Measurements from ENCODE around the gene CDH4.

Gene CDH4

DNA sequence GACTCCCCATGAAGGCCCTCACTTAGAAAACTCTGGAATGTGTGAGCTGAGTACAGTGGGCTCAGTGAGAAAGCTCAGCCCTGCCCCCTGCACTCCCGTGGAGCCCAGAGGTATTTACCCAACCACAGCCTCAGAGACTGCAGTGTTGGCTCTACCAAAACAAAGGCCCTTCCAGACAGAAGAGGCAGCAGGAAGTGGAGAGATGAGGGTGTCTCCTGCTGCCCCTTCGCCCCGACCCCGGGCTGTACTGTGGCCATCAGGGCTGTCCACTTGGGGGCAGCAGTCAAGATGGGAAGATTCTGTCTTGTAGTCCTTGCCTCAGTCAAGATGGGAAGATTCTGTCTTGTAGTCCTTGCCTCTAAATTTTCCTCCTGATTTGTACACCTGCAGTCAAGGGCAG is 472.3 kb downstream of the CDH4 start:
- Histone ChIP-seq H3K36me3 (ENCODE audit: control insufficient read depth, insufficient read depth, low read length) (no peaks in the 10 kb centered on the region), H3K9me3 (ENCODE audit: control insufficient read depth, insufficient read depth, low read length) (no peaks in the 10 kb centered on the region), H3K4me1 (ENCODE audit: control insufficient read depth, insufficient read depth, low read length) (peaks cover 8% of the 10 kb centered on the region), H3K4me3 (ENCODE audit: low read depth, low read length) (no peak overlapping the region), H3K9ac (ENCODE audit: low read depth, low read length) (no peak overlapping the region), H3K27me3 (ENCODE audit: control insufficient read depth, insufficient read depth, low read length) (0 out of 2 replicates have a peak, but pooled peaks cover 1% of the 10 kb centered on the region), H3K27ac (ENCODE audit: low read depth, low read length) (no peak overlapping the region)

DNA sequence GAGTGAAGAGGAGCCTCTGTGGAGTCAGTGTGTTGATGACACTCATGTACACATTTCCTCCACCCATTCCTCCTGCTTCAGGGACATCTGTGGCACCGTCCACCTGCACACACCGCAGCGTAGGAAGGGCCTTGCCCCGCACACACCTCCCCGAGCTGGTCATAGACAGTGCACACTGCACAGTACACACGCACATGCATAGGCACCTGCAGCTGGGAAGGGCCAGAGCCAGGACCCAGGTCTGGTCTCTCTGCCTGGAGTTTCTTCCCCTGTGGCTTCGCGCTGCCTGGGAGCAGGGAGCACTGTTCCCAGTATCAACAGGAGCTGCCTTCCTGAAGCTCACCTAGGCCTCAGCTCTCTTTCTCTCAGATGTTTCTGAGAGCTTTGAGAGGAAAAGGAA is 473.1 kb downstream of the CDH4 start:
- Histone ChIP-seq H3K27ac (ENCODE audit: low read depth, low read length) (no peak overlapping the region), H3K27me3 (ENCODE audit: control insufficient read depth, insufficient read depth, low read length) (no peaks in the 10 kb centered on the region), H3K9me3 (ENCODE audit: control insufficient read depth, insufficient read depth, low read length) (no peaks in the 10 kb centered on the region), H3K9ac (ENCODE audit: low read depth, low read length) (no peak overlapping the region), H3K4me1 (ENCODE audit: control insufficient read depth, insufficient read depth, low read length) (no peaks in the 10 kb centered on the region; the same call in 1 of the 2 replicates), H3K4me3 (ENCODE audit: low read depth, low read length) (no peak overlapping the region), H3K36me3 (ENCODE audit: control insufficient read depth, insufficient read depth, low read length) (no peaks in the 10 kb centered on the region)

GRCh38 chr20:61725966-61726365 is 473.9 kb downstream of the CDH4 start:
- no peaks in the 10 kb centered on the region for H3K27me3 ChIP-seq (ENCODE audit: control insufficient read depth, insufficient read depth, low read length)
- H3K4me3 ChIP-seq (ENCODE audit: low read depth, low read length): no peak overlapping the region
- no peak overlapping the region for H3K9ac ChIP-seq (ENCODE audit: low read depth, low read length)
- no peak overlapping the region for H3K27ac ChIP-seq (ENCODE audit: low read depth, low read length)
- no peaks in the 10 kb centered on the region for H3K9me3 ChIP-seq (ENCODE audit: control insufficient read depth, insufficient read depth, low read length)
- H3K4me1 ChIP-seq (ENCODE audit: control insufficient read depth, insufficient read depth, low read length): no peaks in the 10 kb centered on the region
- H3K36me3 ChIP-seq (ENCODE audit: control insufficient read depth, insufficient read depth, low read length): no peaks in the 10 kb centered on the region

DNA sequence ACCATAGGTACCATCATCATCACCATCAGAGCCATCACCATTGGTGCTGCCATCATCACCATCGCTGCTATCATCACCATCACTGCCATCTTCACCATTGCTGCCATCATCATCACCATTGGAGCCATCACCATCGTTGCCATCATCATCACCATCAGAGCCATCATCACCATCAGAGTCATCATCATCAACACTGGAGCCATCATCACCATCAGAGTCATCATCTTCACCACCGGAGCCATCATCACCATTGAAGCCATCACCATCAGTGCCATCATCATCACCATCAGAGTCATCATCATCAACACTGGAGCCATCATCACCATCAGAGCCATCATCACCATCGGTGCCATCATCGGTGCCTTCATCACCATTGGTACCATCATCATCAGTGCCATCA is 474.9 kb downstream of the CDH4 start:
- Histone ChIP-seq H3K27me3 (ENCODE audit: control insufficient read depth, insufficient read depth, low read length) (no peaks in the 10 kb centered on the region), H3K36me3 (ENCODE audit: control insufficient read depth, insufficient read depth, low read length) (no peaks in the 10 kb centered on the region), H3K4me1 (ENCODE audit: control insufficient read depth, insufficient read depth, low read length) (no peaks in the 10 kb centered on the region), H3K9me3 (ENCODE audit: control insufficient read depth, insufficient read depth, low read length) (no peaks in the 10 kb centered on the region), H3K27ac (ENCODE audit: low read depth, low read length) (no peak overlapping the region), H3K4me3 (ENCODE audit: low read depth, low read length) (no peak overlapping the region), H3K9ac (ENCODE audit: low read depth, low read length) (no peak overlapping the region)

DNA sequence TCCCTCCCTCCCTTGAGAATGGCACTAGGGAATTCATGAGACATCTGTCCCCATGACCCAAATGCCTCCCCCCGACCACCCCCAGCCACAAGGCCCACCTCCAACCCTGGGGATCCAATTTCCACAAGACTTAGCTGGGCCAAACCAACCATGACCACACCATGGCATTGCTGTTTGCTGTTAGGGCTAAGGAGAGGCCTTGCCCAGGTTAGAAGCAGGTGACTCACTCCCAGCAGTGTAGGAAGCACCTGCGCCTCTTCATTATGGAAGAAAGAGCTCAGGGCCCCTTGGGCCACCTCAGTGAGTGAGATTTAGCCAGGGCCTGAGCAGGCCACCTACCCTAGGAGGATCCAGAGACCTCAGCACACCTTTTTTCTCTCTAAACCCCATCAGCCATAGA is 475.7 kb downstream of the CDH4 start:
- Histone ChIP-seq H3K27me3 (ENCODE audit: control insufficient read depth, insufficient read depth, low read length) (no peaks in the 10 kb centered on the region), H3K4me3 (ENCODE audit: low read depth, low read length) (no peak overlapping the region), H3K9me3 (ENCODE audit: control insufficient read depth, insufficient read depth, low read length) (no peaks in the 10 kb centered on the region), H3K9ac (ENCODE audit: low read depth, low read length) (no peak overlapping the region), H3K36me3 (ENCODE audit: control insufficient read depth, insufficient read depth, low read length) (no peaks in the 10 kb centered on the region), H3K27ac (ENCODE audit: low read depth, low read length) (no peak overlapping the region), H3K4me1 (ENCODE audit: control insufficient read depth, insufficient read depth, low read length) (no peaks in the 10 kb centered on the region)

GRCh38 chr20:61728326-61728725 is 476.3 kb downstream of the CDH4 start:
- no peak overlapping the region for H3K4me3 ChIP-seq (ENCODE audit: low read depth, low read length)
- no peaks in the 10 kb centered on the region for H3K4me1 ChIP-seq (ENCODE audit: control insufficient read depth, insufficient read depth, low read length)
- H3K9me3 ChIP-seq (ENCODE audit: control insufficient read depth, insufficient read depth, low read length): no peaks in the 10 kb centered on the region
- H3K27ac ChIP-seq (ENCODE audit: low read depth, low read length): no peak overlapping the region
- H3K9ac ChIP-seq (ENCODE audit: low read depth, low read length): no peak overlapping the region
- H3K36me3 ChIP-seq (ENCODE audit: control insufficient read depth, insufficient read depth, low read length): no peaks in the 10 kb centered on the region
- H3K27me3 ChIP-seq (ENCODE audit: control insufficient read depth, insufficient read depth, low read length): no peaks in the 10 kb centered on the region

- Histone ChIP-seq H3K9ac (ENCODE audit: low read depth, low read length) (no peak overlapping the region), H3K9me3 (ENCODE audit: control insufficient read depth, insufficient read depth, low read length) (no peaks in the 10 kb centered on the region), H3K36me3 (ENCODE audit: control insufficient read depth, insufficient read depth, low read length) (no peaks in the 10 kb centered on the region), H3K27ac (ENCODE audit: low read depth, low read length) (no peak overlapping the region), H3K4me3 (ENCODE audit: low read depth, low read length) (no peak overlapping the region), H3K27me3 (ENCODE audit: control insufficient read depth, insufficient read depth, low read length) (no peaks in the 10 kb centered on the region), H3K4me1 (ENCODE audit: control insufficient read depth, insufficient read depth, low read length) (no peaks in the 10 kb centered on the region)
These were observed 477.0 kb downstream of the CDH4 start for GRCh38 chr20:61728786-61729770.

DNA sequence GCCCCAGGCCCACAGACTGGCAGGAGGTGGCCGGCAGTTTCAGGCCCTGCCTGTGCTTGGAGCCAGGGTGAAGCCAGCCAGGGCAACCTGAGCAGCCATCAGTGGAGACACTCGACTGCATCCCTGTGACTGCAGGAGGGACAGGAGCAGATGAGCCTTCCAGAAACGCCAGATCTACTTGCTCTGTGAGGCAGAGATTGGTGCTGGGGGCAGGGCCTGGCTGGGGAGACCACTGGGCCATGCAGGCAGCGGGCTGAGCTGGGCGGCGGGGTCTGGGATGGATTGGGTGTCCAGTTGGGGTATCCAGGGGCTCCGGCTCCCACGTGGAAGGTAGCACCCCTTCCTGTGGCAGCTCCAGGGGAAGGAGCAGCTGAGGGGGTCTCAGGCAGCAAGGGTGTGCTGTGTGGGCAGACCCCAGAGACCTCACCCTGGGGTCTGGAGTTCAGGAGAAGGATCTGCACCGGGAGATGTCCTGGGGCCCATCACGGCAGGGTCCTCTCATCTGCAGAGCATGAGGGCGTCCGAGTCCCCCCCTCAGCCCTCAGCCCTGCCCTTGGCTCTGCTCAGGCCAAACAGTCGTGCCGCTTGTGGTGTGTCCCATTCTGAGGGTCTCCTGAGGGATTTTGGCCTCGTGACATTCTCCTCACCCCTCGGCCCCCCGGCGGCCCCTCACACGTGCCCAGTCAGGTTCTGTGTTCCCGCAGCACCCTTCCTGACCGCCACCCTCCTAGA is 478.7 kb downstream of the CDH4 start:
- H3K27me3 ChIP-seq (ENCODE audit: control insufficient read depth, insufficient read depth, low read length): no peaks in the 10 kb centered on the region
- H3K4me3 ChIP-seq (ENCODE audit: low read depth, low read length): no peak overlapping the region
- H3K36me3 ChIP-seq (ENCODE audit: control insufficient read depth, insufficient read depth, low read length): no peaks in the 10 kb centered on the region
- H3K9ac ChIP-seq (ENCODE audit: low read depth, low read length): no peak overlapping the region
- no peaks in the 10 kb centered on the region for H3K4me1 ChIP-seq (ENCODE audit: control insufficient read depth, insufficient read depth, low read length)
- H3K9me3 ChIP-seq (ENCODE audit: control insufficient read depth, insufficient read depth, low read length): no peaks in the 10 kb centered on the region
- H3K27ac ChIP-seq (ENCODE audit: low read depth, low read length): no peak overlapping the region

DNA sequence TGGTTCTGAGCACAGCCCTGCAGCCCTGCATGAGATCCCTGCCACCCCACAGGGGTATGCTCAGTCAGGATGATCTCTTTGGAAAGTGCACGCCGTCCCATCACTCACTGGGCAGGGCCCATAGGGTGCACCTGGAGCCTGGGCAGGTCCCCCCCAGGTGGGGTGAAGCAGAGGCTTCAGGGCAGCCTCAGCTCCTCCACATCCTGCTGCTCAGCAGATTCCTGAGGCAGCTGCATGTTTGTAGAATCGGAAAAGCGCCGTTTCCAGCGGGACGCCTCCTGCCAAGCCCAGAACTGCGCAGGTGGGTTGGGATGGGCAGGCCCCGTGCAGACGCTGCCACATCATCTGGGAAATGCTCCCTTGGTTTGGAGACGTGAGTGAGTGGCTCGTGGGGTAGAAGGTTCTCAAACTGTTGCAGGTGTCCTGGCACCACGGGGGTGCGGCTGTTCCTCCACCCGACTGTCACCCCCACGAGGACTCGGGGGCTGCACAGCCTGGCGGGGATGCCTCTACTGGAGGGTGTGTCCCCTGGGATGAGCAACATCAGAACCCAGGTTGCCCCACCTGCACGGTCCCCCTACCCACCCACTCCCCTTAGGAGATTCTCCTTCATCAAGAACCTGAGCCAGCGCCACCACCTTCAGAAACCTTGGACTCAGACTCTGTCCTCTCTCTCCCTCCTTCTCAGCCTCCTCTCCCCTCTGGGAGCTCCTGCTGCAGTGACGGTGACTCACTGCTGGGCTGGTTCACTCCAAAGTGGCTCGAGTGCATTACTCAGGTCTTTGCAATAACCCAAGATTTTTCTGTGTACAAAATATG is 479.5 kb downstream of the CDH4 start:
- no peak overlapping the region for H3K4me3 ChIP-seq (ENCODE audit: low read depth, low read length)
- H3K36me3 ChIP-seq (ENCODE audit: control insufficient read depth, insufficient read depth, low read length): no peaks in the 10 kb centered on the region
- no peak overlapping the region for H3K27ac ChIP-seq (ENCODE audit: low read depth, low read length)
- H3K27me3 ChIP-seq (ENCODE audit: control insufficient read depth, insufficient read depth, low read length): no peaks in the 10 kb centered on the region
- H3K9ac ChIP-seq (ENCODE audit: low read depth, low read length): no peak overlapping the region
- no peaks in the 10 kb centered on the region for H3K4me1 ChIP-seq (ENCODE audit: control insufficient read depth, insufficient read depth, low read length)
- no peaks in the 10 kb centered on the region for H3K9me3 ChIP-seq (ENCODE audit: control insufficient read depth, insufficient read depth, low read length)

- H3K27me3 ChIP-seq (ENCODE audit: control insufficient read depth, insufficient read depth, low read length): no peaks in the 10 kb centered on the region
- H3K9ac ChIP-seq (ENCODE audit: low read depth, low read length): no peak overlapping the region
- no peak overlapping the region for H3K27ac ChIP-seq (ENCODE audit: low read depth, low read length)
- H3K9me3 ChIP-seq (ENCODE audit: control insufficient read depth, insufficient read depth, low read length): no peaks in the 10 kb centered on the region
- no peak overlapping the region for H3K4me3 ChIP-seq (ENCODE audit: low read depth, low read length)
- no peaks in the 10 kb centered on the region for H3K36me3 ChIP-seq (ENCODE audit: control insufficient read depth, insufficient read depth, low read length)
- no peaks in the 10 kb centered on the region for H3K4me1 ChIP-seq (ENCODE audit: control insufficient read depth, insufficient read depth, low read length)
These were observed 480.6 kb downstream of the CDH4 start for GRCh38 chr20:61732511-61733210.
